Stimulated activated naive CD4-positive, alpha-beta T cell (primary cell): ENCODE measurements around the gene ZACN.

Experiments
- DNase-seq, 6 experiments: peaks; one replicate each; lab custom pipeline; 2025; lab: John Stamatoyannopoulos, UW

The ZACN gene

GRCh38 chr17:76131692-76132573 lies 53.0 kb downstream of the ZACN start:
- no peak for DNase-seq
